GM20431 (cell line): ENCODE results near the gene INSM1.

ENCODE experiments used
- in situ Hi-C: fragments of 300-500 bp; cut with MseI, MboI; formaldehyde crosslinking; loops from one replicate; pipeline ENCODE4 v1.15.0; 2020; ENCODE audit warnings: low sequenced_read_pairs; ENCODE audit not compliant: unreplicated experiment

Gene INSM1

GRCh38 chr20:20413810-20414281, 45.9 kb downstream of the INSM1 start:
- in situ Hi-C loops: no loop called here

- in situ Hi-C loops: no loop called here
Measured at GRCh38 chr20:20414640-20415220, 46.8 kb downstream of the INSM1 start.

- in situ Hi-C loops: no loop called here
Measured at GRCh38 chr20:20415321-20415720, 47.4 kb downstream of the INSM1 start.

GRCh38 chr20:20417876-20418676, 50.2 kb downstream of the INSM1 start:
- in situ Hi-C loops: no loop called here
